Cardiac muscle cell (in vitro differentiated cells and primary cell): ENCODE measurements around the gene KRT36. TPM values are rescaled to one million over a fixed set of nuclear protein-coding genes. Genes with fewer than 3 reads are reported as not detected.

Experiments used
- DNase-seq, 2 donors: peaks; one replicate each; pipeline versions ENCODE4 v3.0.0 to v3.0.0-alpha.2; 2010 to 2017; ENCODE audit warnings: low read depth in 1 of 2, low spot score in 1 of 2
- H3K27ac ChIP-seq: fragments of 200-600 bp; sonication (generic); 2 replicates; pipeline ENCODE4 v1.5.1; 2016
- H3K27me3 ChIP-seq: fragments of 200-600 bp; sonication (generic); 2 replicates; pipeline ENCODE4 v1.6.0; 2016; ENCODE audit warnings: control low read depth
- H3K36me3 ChIP-seq: fragments of 200-600 bp; sonication (generic); 2 replicates; pipeline ENCODE4 v1.5.1; 2016; ENCODE audit warnings: control low read depth
- H3K4me1 ChIP-seq: fragments of 200-600 bp; sonication (generic); 2 replicates; pipeline ENCODE4 v1.8.1; 2017; ENCODE audit warnings: low read depth, mild to moderate bottlenecking, mixed run types
- H3K4me3 ChIP-seq: fragments of 200-600 bp; sonication (generic); 2 replicates; pipeline ENCODE4 v1.5.1; 2016; ENCODE audit warnings: mild to moderate bottlenecking
- H3K9me3 ChIP-seq: fragments of 200-600 bp; sonication (generic); 2 replicates; pipeline ENCODE4 v1.5.1; 2017; ENCODE audit warnings: low read depth, mild to moderate bottlenecking, control low read depth
- polyA plus RNA-seq: library from polyadenylated mRNA; unstranded; fragments of >200 nt; fragmentation: Nextera tagmentation; extraction: Ambion mirVana; gene quantifications from 2 replicates; pipeline ENCODE4 v1.2.1, GENCODE V29; 2016
- total RNA-seq: library from RNA; depleted of rRNA; stranded (reverse); fragments of >200 nt; gene quantifications from 2 replicates; pipeline ENCODE4 v1.2.3, GENCODE V29; 2016
- TF ChIP-seq, protein P1 (sequence below): IDR thresholded peaks from 2 replicates; pipeline ENCODE4 v1.5.1; 2012; ENCODE audit warnings: low read depth, mild to moderate bottlenecking, low read length

KRT36 gene
- total and polyA plus RNA-seq, 2 experiments from 2014 or later, result not detected

- H3K36me3 ChIP-seq, result no peaks in the 10 kb centered on the region
Measured at GRCh38 chr17:41478237-41478636, 11.5 kb downstream of the KRT36 start.

GRCh38 chr17:41476866-41477815 is 12.6 kb downstream of the KRT36 start:
- H3K27ac ChIP-seq, result no peak overlapping the region
- H3K27me3 ChIP-seq, result no peaks in the 10 kb centered on the region
- TF ChIP-seq, protein P1, sequence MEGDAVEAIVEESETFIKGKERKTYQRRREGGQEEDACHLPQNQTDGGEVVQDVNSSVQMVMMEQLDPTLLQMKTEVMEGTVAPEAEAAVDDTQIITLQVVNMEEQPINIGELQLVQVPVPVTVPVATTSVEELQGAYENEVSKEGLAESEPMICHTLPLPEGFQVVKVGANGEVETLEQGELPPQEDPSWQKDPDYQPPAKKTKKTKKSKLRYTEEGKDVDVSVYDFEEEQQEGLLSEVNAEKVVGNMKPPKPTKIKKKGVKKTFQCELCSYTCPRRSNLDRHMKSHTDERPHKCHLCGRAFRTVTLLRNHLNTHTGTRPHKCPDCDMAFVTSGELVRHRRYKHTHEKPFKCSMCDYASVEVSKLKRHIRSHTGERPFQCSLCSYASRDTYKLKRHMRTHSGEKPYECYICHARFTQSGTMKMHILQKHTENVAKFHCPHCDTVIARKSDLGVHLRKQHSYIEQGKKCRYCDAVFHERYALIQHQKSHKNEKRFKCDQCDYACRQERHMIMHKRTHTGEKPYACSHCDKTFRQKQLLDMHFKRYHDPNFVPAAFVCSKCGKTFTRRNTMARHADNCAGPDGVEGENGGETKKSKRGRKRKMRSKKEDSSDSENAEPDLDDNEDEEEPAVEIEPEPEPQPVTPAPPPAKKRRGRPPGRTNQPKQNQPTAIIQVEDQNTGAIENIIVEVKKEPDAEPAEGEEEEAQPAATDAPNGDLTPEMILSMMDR, result no peak
- no peaks in the 10 kb centered on the region for H3K36me3 ChIP-seq
- no peak for DNase-seq
- no peaks in the 10 kb centered on the region for H3K4me1 ChIP-seq
- H3K9me3 ChIP-seq, result no peaks in the 10 kb centered on the region
- no peak overlapping the region for H3K4me3 ChIP-seq

More at GRCh38 chr17:41478237-41478636, 11.5 kb downstream of the KRT36 start:
- no peak for DNase-seq
- no peaks in the 10 kb centered on the region for H3K4me1 ChIP-seq
- no peaks in the 10 kb centered on the region for H3K27me3 ChIP-seq
- H3K27ac ChIP-seq, result no peak overlapping the region
- H3K9me3 ChIP-seq, result no peaks in the 10 kb centered on the region
- TF ChIP-seq, protein P1, result no peak
- H3K4me3 ChIP-seq, result no peak overlapping the region

DNA sequence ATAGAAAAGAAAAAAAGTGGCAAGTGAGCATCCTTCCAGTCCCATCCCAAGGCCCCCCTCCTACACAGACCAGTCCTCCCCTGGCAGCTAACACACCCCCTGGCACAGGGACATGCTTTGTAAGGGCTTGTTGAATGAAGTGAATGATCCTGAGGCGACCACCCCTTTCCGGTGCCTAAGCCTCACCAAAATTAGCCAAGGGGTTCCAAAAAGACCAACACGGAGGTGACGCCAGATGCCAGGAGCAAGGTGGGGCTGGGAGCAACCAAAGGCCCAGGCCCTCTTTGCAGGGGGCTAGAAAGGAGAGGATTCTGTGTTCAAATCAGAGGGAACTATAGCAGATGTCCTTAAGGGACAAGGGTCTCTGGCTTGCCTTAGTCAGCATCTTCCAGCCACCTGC is 14.3 kb downstream of the KRT36 start:
- no peaks in the 10 kb centered on the region for H3K9me3 ChIP-seq
- H3K4me1 ChIP-seq, result no peaks in the 10 kb centered on the region
- no peak overlapping the region for H3K27ac ChIP-seq
- no peaks in the 10 kb centered on the region for H3K27me3 ChIP-seq
- TF ChIP-seq, protein P1, result no peak
- DNase-seq, result no peak
- H3K4me3 ChIP-seq, result no peak overlapping the region
- no peaks in the 10 kb centered on the region for H3K36me3 ChIP-seq

DNA sequence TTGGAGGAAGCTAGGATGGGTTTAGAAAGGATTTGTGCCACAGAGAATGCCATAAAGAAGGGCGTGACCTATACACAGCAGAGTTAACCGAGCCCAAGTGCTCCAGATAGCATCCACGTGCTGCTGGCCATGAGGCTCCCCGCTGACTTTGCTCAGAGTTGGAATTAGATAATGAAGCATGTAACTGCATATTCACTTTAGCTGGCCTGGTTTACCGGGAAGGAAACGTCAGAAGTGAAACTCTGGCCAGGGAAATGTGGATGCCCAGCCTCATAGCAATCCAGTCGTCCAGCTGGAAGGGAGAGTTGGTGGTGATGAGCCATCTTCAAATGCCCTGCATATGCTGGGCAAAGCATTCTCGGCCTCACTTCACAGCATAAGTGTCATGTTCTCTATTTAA is 14.8 kb downstream of the KRT36 start:
- Histone ChIP-seq H3K4me1 (no peaks in the 10 kb centered on the region), H3K27ac (no peak overlapping the region), H3K27me3 (no peaks in the 10 kb centered on the region), H3K4me3 (no peak overlapping the region), H3K9me3 (no peaks in the 10 kb centered on the region), H3K36me3 (no peaks in the 10 kb centered on the region)
- TF ChIP-seq, protein P1, result no peak
- no peak for DNase-seq

GRCh38 chr17:41468346-41468745 is 21.4 kb downstream of the KRT36 start:
- H3K4me1 ChIP-seq, result no peaks in the 10 kb centered on the region
- no peaks in the 10 kb centered on the region for H3K9me3 ChIP-seq
- no peaks in the 10 kb centered on the region for H3K27me3 ChIP-seq
- H3K36me3 ChIP-seq, result no peaks in the 10 kb centered on the region
- TF ChIP-seq, protein P1, result no peak
- DNase-seq, result no peak
- H3K27ac ChIP-seq, result no peak overlapping the region
- H3K4me3 ChIP-seq, result no peak overlapping the region
